K562 (cell line): ENCODE data around the gene PSMD9. TPM values are rescaled to one million over a fixed set of nuclear protein-coding genes. Genes with fewer than 3 reads are reported as not detected.

Source experiments
- ATAC-seq: fragments of 200-7000 bp; cut with Tn5 transposase; 3 replicates; pipeline ENCODE4 v1.9.1; 2020; ENCODE audit warnings: moderate library complexity
- BruUV-seq: library from RNA; stranded (reverse); fragments of 400-500 nt; replicated peaks from 2 replicates; lab custom pipeline; 2021; lab: Mats Ljungman, UMichigan
- CTCF ChIA-PET: fragments of 300-600 bp; formaldehyde crosslinking; extraction: SDS; loops from one replicate; lab custom pipeline; 2021; ENCODE audit warnings: low intra/inter-chr PET ratio; lab: Yijun Ruan, JAX
- POLR2A ChIA-PET: fragments of 300-600, 350-650 bp; sonication (Branson Sonifier 250); formaldehyde crosslinking; extraction: SDS; loops from one replicate; lab custom pipeline; 2021; ENCODE audit warnings: antibody characterized with exemption, inconsistent platforms; lab: Yijun Ruan, JAX
- DNase-seq, 4 experiments: peaks; one replicate each; pipeline versions ENCODE4 v3.0.0 to v3.0.0-alpha.2; 2011 to 2018; ENCODE audit warnings: low spot score in 3 of 4, mixed read lengths in 3 of 4; ENCODE audit errors: extremely low read depth in 1 of 4
- FAIRE-seq: peaks from 2 replicates; lab custom pipeline; 2011; peaks lifted over from hg19 to GRCh38; lab: Jason Lieb, UNC
- H2AFZ ChIP-seq: 2 replicates; pipeline ENCODE4 v1.6.0; 2011; ENCODE audit warnings: low read depth, low read length, control low read depth, inconsistent platforms
- H3K27ac ChIP-seq: fragments of 200-600 bp; 3 replicates; pipeline ENCODE4 v1.8.0; 2011; ENCODE audit warnings: low read depth, mild to moderate bottlenecking, control low read depth, inconsistent platforms, low read length, moderate library complexity, mixed read lengths; ENCODE audit errors: extremely low read depth
- H3K27me3 ChIP-seq, 2 experiments: fragments of 300-600 bp in 1 of 2; 2 replicates in 1 of 2; 3 replicates in 1 of 2; pipeline versions ENCODE4 v1.6.0 to v1.8.0; 2011; ENCODE audit warnings: inconsistent platforms in 2 of 2, low read length in 2 of 2, mild to moderate bottlenecking in 1 of 2, mixed read lengths in 1 of 2, moderate library complexity in 1 of 2; ENCODE audit not compliant: control insufficient read depth in 2 of 2, insufficient read depth in 2 of 2
- H3K36me3 ChIP-seq: fragments of 300-600 bp; 3 replicates; pipeline ENCODE4 v1.8.0; 2011; ENCODE audit warnings: mild to moderate bottlenecking, low read length, inconsistent platforms; ENCODE audit not compliant: control insufficient read depth, insufficient read depth
- H3K4me1 ChIP-seq, 2 experiments: fragments of 200-600 bp in 1 of 2; replicated peaks in 1 of 2; 2 replicates in 1 of 2; 3 replicates in 1 of 2; pipeline versions ENCODE4 v1.5.1 to v1.8.0; 2011; ENCODE audit warnings: inconsistent platforms in 2 of 2, low read length in 2 of 2, mild to moderate bottlenecking in 1 of 2, mixed read lengths in 1 of 2, moderate library complexity in 1 of 2; ENCODE audit not compliant: control insufficient read depth in 2 of 2, insufficient read depth in 2 of 2
- H3K4me2 ChIP-seq: 2 replicates; pipeline ENCODE4 v1.6.1; 2011; ENCODE audit warnings: low read length, control low read depth, inconsistent platforms, mixed read lengths; ENCODE audit not compliant: insufficient read depth
- H3K4me3 ChIP-seq: fragments of 200-600 bp; sonication (generic), shearing (Covaris generic); 2 replicates; pipeline ENCODE4 v1.5.1; 2016; ENCODE audit warnings: control low read depth, inconsistent platforms
- H3K79me2 ChIP-seq: fragments of 200-600 bp; 3 replicates; pipeline ENCODE4 v1.8.0; 2011; ENCODE audit warnings: low read length, inconsistent platforms; ENCODE audit not compliant: control insufficient read depth, insufficient read depth
- H3K9ac ChIP-seq, 2 experiments: 2 replicates each; pipeline versions ENCODE4 v1.6.0 to v1.6.1; 2011; ENCODE audit warnings: low read depth in 2 of 2, low read length in 2 of 2, control low read depth in 1 of 2, inconsistent platforms in 1 of 2, mild to moderate bottlenecking in 1 of 2, mixed read lengths in 1 of 2; ENCODE audit not compliant: insufficient read depth in 1 of 2
- H3K9me1 ChIP-seq: one replicate; pipeline ENCODE4 v1.6.0; 2011; ENCODE audit warnings: inconsistent platforms, mild to moderate bottlenecking, low read length, moderate library complexity; ENCODE audit not compliant: control insufficient read depth, insufficient read depth
- H3K9me3 ChIP-seq: replicated peaks from 2 replicates; pipeline ENCODE4 v1.5.1; 2011; ENCODE audit warnings: low read depth, low read length, inconsistent platforms; ENCODE audit not compliant: control insufficient read depth, insufficient read depth
- H4K20me1 ChIP-seq: replicated peaks from 2 replicates; pipeline ENCODE4 v1.6.1; 2011; ENCODE audit warnings: low read length, inconsistent platforms, mixed read lengths; ENCODE audit not compliant: control insufficient read depth, insufficient read depth
- HIVEP1 ChIP-seq: fragments of 250-450 bp; sonication (Bioruptor Pico); IDR thresholded peaks from 2 replicates; pipeline ENCODE4 v1.4.0; 2020; ENCODE audit warnings: mild to moderate bottlenecking
- POLR2A ChIP-seq: fragments of 450-650 bp; conservative IDR thresholded peaks from 2 replicates; pipeline ENCODE4 v1.6.1; 2016
- POLR2G ChIP-seq: fragments of 200-400 bp; formaldehyde crosslinking; IDR thresholded peaks from 2 replicates; pipeline ENCODE4 v1.6.1; 2017; ENCODE audit warnings: low read depth, mild to moderate bottlenecking, antibody characterized with exemption, low read length, moderate library complexity
- RAD21 ChIP-seq, 2 experiments: fragments of 250-450 bp in 1 of 2; fragments of 450-650 bp in 1 of 2; sonication (Bioruptor Pico) in 1 of 2; formaldehyde crosslinking in 1 of 2; IDR thresholded peaks in 1 of 2; conservative IDR thresholded peaks in 1 of 2; 2 replicates each; pipeline versions ENCODE4 v1.4.0 to v1.8.0; 2020 to 2022; ENCODE audit warnings: mild to moderate bottlenecking in 2 of 2, moderate library complexity in 1 of 2
- RBFOX2 ChIP-seq: fragments of 200-400 bp; formaldehyde crosslinking; IDR thresholded peaks from 2 replicates; pipeline ENCODE4 v1.6.1; 2017; ENCODE audit warnings: low read depth, mild to moderate bottlenecking, low read length, moderate library complexity
- RBM22 ChIP-seq: fragments of 200-400 bp; formaldehyde crosslinking; IDR thresholded peaks from 2 replicates; pipeline ENCODE4 v1.6.1; 2018; ENCODE audit warnings: low read length, low read depth; ENCODE audit not compliant: poor library complexity, severe bottlenecking
- RFX1 ChIP-seq: fragments of 450-650 bp; IDR thresholded peaks from 2 replicates; pipeline ENCODE4 v1.6.1; 2016; ENCODE audit warnings: mild to moderate bottlenecking, moderate library complexity
- WGBS: fragments of 100-300 bp; shearing (Covaris generic); methylation state at CpG from one replicate; pipeline ENCODE4 v1.1.6; 2016; ENCODE audit warnings: low coverage, mixed read lengths; ENCODE audit not compliant: insufficient coverage; ENCODE audit errors: missing lambda C conversion rate; 5-methylcytosine and 5-hydroxymethylcytosine counted together
- in situ Hi-C: fragments of 300-500 bp; cut with MboI; formaldehyde crosslinking; loops from 4 replicates; pipeline ENCODE4 v1.15.0; 2018; ENCODE audit warnings: inconsistent platforms, mixed read lengths
- intact Hi-C: fragments of 100-400 bp; cut with micrococcal nuclease; formaldehyde crosslinking; loops from 2 replicates; pipeline ENCODE4 v1.14.2; 2022
- polyA plus RNA-seq, 8 experiments: library from polyadenylated mRNA; depleted of rRNA in 4 of 8; stranded (reverse) in 5 of 8; unstranded in 3 of 8; fragments of >200 nt; fragmentation: Nextera tagmentation in 2 of 8; fragmentation: Illumina TruSeq in 1 of 8; extraction: Ambion mirVana in 2 of 8; extraction: Trizol in 1 of 8; gene quantifications; 2 replicates each; pipeline versions ENCODE4 v1.2.1 to v1.2.3, GENCODE V29; 2011 to 2014; ENCODE audit warnings: inconsistent platforms in 1 of 8, missing spikeins in 1 of 8
- total RNA-seq, 7 experiments: library from RNA; depleted of rRNA in 6 of 7; stranded (reverse); fragments of >200 nt in 6 of 7; fragmentation: Illumina TruSeq in 2 of 7; extraction: Trizol in 2 of 7; gene quantifications; 2 replicates each; pipeline versions ENCODE4 v1.2.1 to v1.2.3, GENCODE V29; 2011 to 2021; ENCODE audit warnings: low replicate concordance in 1 of 7
- TF ChIP-seq, protein P1 (sequence below), 3 experiments: IDR thresholded peaks in 2 of 3; conservative IDR thresholded peaks in 1 of 3; 2 replicates each; pipeline ENCODE4 v1.5.1; 2011 to 2012; ENCODE audit warnings: low read length in 3 of 3, mild to moderate bottlenecking in 3 of 3, control low read depth in 2 of 3, improper control_type of control experiment in 1 of 3, inconsistent platforms in 1 of 3, low read depth in 1 of 3, mixed read lengths in 1 of 3, moderate library complexity in 1 of 3; ENCODE audit not compliant: insufficient read depth in 2 of 3
- TF ChIP-seq, protein P2 (sequence below): sonication (generic); formaldehyde crosslinking; IDR thresholded peaks from 2 replicates; pipeline ENCODE4 v1.8.1; 2023; ENCODE audit warnings: mild to moderate bottlenecking, missing genetic modification reagents
- TF ChIP-seq, protein P3 (sequence below), 2 experiments: fragments of 250-450 bp in 1 of 2; fragments of 450-650 bp in 1 of 2; sonication (Bioruptor Pico) in 1 of 2; IDR thresholded peaks; 2 replicates each; pipeline versions ENCODE4 v1.6.1 to v1.8.0; 2016 to 2021; ENCODE audit warnings: mild to moderate bottlenecking in 2 of 2, moderate library complexity in 2 of 2, missing compliant biosample characterization in 1 of 2, missing genetic modification characterization in 1 of 2

PSMD9 gene
- total and polyA plus RNA-seq, 9 of the 15 experiments (the other 6 are each of a cell fraction or from before 2014, with no cell fraction given) = 12.2 to 143 (median 61.3) TPM

DNA sequence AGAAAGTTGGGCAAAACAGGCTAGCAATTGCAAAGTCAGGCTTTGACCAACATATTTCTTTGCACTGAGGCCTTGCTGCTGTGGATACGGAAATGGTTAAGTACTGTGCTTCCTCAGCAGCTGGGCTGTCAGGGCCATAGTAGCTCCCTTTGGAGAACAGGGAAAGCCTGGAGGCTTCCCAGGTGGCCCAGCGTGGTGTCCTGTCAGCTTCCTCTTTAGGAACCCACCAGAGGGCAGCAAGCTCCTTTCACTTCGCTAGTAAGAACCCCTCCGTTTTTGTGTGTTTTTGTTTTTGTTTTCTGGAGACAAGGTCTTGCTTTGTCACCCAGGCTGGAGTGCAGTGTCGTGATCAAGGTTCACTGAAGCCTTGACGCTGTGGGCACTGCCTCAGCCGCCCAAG is 28.1 kb downstream of the PSMD9 start (continued):
- peak in 1 of 2 experiments; percentile 26; a peak in 1 of 4 replicates for TF ChIP-seq RAD21 (CRISPR knock-in tag; conservative IDR thresholded peaks at IDR 0.05 in 1 of 2, IDR thresholded peaks at IDR 0.05 in 1 of 2)
- TF ChIP-seq, protein P1, sequence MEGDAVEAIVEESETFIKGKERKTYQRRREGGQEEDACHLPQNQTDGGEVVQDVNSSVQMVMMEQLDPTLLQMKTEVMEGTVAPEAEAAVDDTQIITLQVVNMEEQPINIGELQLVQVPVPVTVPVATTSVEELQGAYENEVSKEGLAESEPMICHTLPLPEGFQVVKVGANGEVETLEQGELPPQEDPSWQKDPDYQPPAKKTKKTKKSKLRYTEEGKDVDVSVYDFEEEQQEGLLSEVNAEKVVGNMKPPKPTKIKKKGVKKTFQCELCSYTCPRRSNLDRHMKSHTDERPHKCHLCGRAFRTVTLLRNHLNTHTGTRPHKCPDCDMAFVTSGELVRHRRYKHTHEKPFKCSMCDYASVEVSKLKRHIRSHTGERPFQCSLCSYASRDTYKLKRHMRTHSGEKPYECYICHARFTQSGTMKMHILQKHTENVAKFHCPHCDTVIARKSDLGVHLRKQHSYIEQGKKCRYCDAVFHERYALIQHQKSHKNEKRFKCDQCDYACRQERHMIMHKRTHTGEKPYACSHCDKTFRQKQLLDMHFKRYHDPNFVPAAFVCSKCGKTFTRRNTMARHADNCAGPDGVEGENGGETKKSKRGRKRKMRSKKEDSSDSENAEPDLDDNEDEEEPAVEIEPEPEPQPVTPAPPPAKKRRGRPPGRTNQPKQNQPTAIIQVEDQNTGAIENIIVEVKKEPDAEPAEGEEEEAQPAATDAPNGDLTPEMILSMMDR (IDR thresholded peaks at IDR 0.05 in 2 of 3, conservative IDR thresholded peaks at IDR 0.05 in 1 of 3; ENCODE audit: insufficient read depth in 2 of 3, low read depth in 1 of 3, low read length in 3 of 3) = peak in 1 of 3 experiments; percentile 42; a peak in 2 of 6 replicates

DNA sequence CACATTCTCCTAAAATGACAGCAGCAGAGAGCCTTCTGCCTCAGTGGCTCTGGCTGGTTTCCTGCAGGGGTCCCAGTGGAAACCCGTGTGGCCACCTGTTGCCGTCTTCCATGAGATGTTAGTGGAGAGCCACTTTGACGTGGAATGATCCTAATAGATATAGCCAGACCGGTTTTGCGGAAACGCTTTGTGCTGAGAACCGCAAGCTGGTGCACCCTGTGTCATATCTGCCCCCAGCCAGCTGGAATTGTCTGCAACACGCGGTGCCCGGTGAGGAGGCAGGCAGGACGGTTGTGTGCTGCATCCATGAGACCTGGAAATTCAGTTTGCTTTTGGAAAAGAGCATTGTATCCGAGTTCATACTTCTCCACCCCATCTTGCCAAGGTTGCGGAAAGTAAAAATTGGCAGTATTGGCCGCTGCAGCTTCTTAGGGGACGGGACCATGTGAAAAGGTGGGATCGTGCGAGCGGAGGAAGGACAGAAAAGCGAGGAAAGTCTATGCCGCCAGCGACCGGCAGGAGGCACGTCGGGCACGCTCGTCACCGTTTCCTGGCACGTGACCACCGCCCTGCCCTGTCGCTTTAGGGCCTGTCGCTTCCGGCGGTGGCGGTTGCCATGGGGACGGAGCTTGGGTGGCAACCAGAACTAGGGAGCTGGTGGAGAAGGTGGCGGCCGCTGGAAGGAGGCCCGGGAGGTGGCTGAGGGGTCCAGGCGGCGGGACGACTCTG is 29.5 kb downstream of the PSMD9 start, which contains the start of gene CFAP251:
Gene CFAP251 (plus strand): TSS at position 643 of the 729 bp plus-strand sequence. CDS start 2,714 bp downstream, outside the sequence.
- H2AFZ ChIP-seq = no peak within 1 kb of the TSS
- H3K9me3 ChIP-seq = no peaks in the 10 kb centered on the region
- intact Hi-C loops (no loop called here), in situ Hi-C loops (no loop called here)
- no peaks in the 10 kb centered on the region for H3K79me2 ChIP-seq
- H3K4me1 ChIP-seq = no peaks in the 10 kb centered on the region
- H4K20me1 ChIP-seq = no peaks in the 10 kb centered on the region
- H3K36me3 ChIP-seq = peaks cover 59% of the 10 kb centered on the region; the same call in 2 of the 3 replicates
- CTCF ChIA-PET = no interaction called here
- H3K27me3 ChIP-seq = no peaks in the 10 kb centered on the region
- H3K9ac ChIP-seq = no peak within 1 kb of the TSS
- H3K9me1 ChIP-seq = no peaks in the 10 kb centered on the region
- 97% methylated on average over 21 of the region's 41 CpGs for WGBS
- no peak within 1 kb of the TSS for H3K4me2 ChIP-seq
- DNase-seq (peak in 1 of 4 experiments; percentile 26), FAIRE-seq (no peak), ATAC-seq (no peak)
- POLR2A ChIA-PET = interaction anchor here (0.9 to 1.2 kb wide), 2 partner anchors 9 to 25 kb away, joined by 3 to 4 read pairs; no protein-coding TSS in a partner anchor
- TF ChIP-seq, protein P2, sequence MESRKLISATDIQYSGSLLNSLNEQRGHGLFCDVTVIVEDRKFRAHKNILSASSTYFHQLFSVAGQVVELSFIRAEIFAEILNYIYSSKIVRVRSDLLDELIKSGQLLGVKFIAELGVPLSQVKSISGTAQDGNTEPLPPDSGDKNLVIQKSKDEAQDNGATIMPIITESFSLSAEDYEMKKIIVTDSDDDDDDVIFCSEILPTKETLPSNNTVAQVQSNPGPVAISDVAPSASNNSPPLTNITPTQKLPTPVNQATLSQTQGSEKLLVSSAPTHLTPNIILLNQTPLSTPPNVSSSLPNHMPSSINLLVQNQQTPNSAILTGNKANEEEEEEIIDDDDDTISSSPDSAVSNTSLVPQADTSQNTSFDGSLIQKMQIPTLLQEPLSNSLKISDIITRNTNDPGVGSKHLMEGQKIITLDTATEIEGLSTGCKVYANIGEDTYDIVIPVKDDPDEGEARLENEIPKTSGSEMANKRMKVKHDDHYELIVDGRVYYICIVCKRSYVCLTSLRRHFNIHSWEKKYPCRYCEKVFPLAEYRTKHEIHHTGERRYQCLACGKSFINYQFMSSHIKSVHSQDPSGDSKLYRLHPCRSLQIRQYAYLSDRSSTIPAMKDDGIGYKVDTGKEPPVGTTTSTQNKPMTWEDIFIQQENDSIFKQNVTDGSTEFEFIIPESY (CRISPR knock-in tag) = peak; percentile 50; the same call in 1 of the 2 replicates
- TF ChIP-seq RBFOX2 (0 out of 2 replicates have a peak, but pooled peaks have one; percentile 19), POLR2G (peak; percentile 66; the same call in 1 of the 2 replicates), RFX1 (peak; percentile 53), POLR2A (0 out of 2 replicates have a peak, but pooled peaks have one; percentile 28), RBM22 (peak; percentile 92), HIVEP1 (CRISPR knock-in tag) (no peak)
- TF ChIP-seq, protein P3, sequence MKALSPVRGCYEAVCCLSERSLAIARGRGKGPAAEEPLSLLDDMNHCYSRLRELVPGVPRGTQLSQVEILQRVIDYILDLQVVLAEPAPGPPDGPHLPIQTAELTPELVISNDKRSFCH (CRISPR knock-in tag; IDR thresholded peaks at IDR 0.05) = no peak
- TF ChIP-seq, protein P3 (tag; IDR thresholded peaks at IDR 0.05) = no peak
- no TSS peak for BruUV-seq
- no peak within 1 kb of the TSS for H3K4me3 ChIP-seq
- H3K27ac ChIP-seq = no peak within 1 kb of the TSS; the same call in 2 of the 3 replicates
